ENCODE measurements around the gene SERPINA4. TPM values are rescaled to one million over a fixed set of nuclear protein-coding genes. Genes with fewer than 3 reads are reported as not detected.

Gene SERPINA4
- total and polyA plus RNA-seq, 9 of the 15 experiments (the other 6 are each of a cell fraction or from before 2014, with no cell fraction given) = not detected

DNA sequence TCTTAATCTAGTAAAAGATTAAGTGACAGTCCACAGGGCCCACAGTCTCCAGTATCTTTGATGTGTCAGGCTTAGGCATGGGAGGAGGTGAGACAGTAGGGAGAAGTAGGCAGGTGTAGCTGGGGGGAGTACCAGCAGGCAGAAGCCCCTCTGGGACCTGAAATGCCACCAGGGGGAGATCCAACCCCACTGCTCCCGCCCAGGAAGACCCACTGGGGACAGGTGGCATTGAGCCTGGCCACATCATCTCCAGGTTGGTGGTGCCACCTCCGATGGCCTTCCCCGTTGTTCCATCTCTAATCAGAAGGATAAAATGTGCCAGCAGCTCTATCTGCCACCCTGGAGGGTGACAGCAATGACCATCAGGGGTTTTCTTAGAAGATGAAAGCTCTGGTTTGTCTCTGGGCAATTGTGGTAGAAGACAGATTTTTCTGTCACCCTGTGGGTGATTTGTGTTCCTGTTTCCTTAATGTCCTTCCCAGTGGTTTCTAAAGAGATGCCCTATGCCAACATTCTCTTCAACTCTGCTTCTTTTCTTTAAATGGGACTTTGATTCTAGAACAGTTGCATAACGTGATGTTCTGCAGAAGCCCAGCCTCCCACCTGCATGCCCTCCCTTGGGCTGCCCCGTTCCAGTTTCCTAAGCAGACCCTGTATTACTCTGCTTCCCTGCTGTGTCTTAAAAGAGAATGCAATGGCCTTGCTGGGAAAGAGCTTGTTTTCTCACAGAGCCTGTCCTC lies 39.7 kb upstream of the SERPINA4 start:
- BruUV-seq (replicated peaks) = no TSS peak
- FAIRE-seq = no peak
- WGBS (ENCODE audit: insufficient coverage, low coverage, missing lambda C conversion rate) = 0% methylated on average over 5 of the region's 5 CpGs
- TF ChIP-seq NEUROD1 (IDR thresholded peaks at IDR 0.05; ENCODE audit: borderline replicate concordance, low read depth, low read length, partially characterized antibody) = no peak
- no peak for TF ChIP-seq PCBP2 (IDR thresholded peaks at IDR 0.05; ENCODE audit: low read depth, low read length, poor library complexity, severe bottlenecking)
- TF ChIP-seq ARID2 (IDR thresholded peaks at IDR 0.05) = no peak
- TF ChIP-seq TCF7L2 (IDR thresholded peaks at IDR 0.05; ENCODE audit: low read depth, low read length) = no peak
- no peak for TF ChIP-seq THRA (IDR thresholded peaks at IDR 0.05)
- TF ChIP-seq TEAD4 (IDR thresholded peaks at IDR 0.05; ENCODE audit: low read length) = no peak
- no peak for TF ChIP-seq TEAD4 (CRISPR knock-in tag; IDR thresholded peaks at IDR 0.05; ENCODE audit: borderline replicate concordance)
- no peak for TF ChIP-seq SAP30 (IDR thresholded peaks at IDR 0.05; ENCODE audit: borderline replicate concordance, insufficient read depth, low read depth, low read length, poor library complexity, severe bottlenecking)
- TF ChIP-seq ZNF134 (CRISPR knock-in tag; conservative IDR thresholded peaks at IDR 0.05) = no peak
- TF ChIP-seq HNRNPLL (IDR thresholded peaks at IDR 0.05; ENCODE audit: low read depth, low read length, poor library complexity, severe bottlenecking) = no peak
- TF ChIP-seq, protein P1, sequence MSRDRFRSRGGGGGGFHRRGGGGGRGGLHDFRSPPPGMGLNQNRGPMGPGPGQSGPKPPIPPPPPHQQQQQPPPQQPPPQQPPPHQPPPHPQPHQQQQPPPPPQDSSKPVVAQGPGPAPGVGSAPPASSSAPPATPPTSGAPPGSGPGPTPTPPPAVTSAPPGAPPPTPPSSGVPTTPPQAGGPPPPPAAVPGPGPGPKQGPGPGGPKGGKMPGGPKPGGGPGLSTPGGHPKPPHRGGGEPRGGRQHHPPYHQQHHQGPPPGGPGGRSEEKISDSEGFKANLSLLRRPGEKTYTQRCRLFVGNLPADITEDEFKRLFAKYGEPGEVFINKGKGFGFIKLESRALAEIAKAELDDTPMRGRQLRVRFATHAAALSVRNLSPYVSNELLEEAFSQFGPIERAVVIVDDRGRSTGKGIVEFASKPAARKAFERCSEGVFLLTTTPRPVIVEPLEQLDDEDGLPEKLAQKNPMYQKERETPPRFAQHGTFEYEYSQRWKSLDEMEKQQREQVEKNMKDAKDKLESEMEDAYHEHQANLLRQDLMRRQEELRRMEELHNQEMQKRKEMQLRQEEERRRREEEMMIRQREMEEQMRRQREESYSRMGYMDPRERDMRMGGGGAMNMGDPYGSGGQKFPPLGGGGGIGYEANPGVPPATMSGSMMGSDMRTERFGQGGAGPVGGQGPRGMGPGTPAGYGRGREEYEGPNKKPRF (IDR thresholded peaks at IDR 0.05; ENCODE audit: low read depth, low read length) = no peak
- no peak for TF ChIP-seq STAG1 (CRISPR knock-in tag; IDR thresholded peaks at IDR 0.05; ENCODE audit: borderline replicate concordance)
- TF ChIP-seq MTF1 (CRISPR knock-in tag; IDR thresholded peaks at IDR 0.05; ENCODE audit: borderline replicate concordance) = no peak
- TF ChIP-seq PRPF4 (IDR thresholded peaks at IDR 0.05; ENCODE audit: insufficient read depth, low read depth, low read length, poor library complexity, severe bottlenecking) = no peak
- no peak for TF ChIP-seq NFXL1 (CRISPR knock-in tag; IDR thresholded peaks at IDR 0.05)
- no peak overlapping the region for H3K4me3 ChIP-seq
- H3K79me2 ChIP-seq (ENCODE audit: control insufficient read depth, insufficient read depth, low read length) = no peaks in the 10 kb centered on the region
- in situ Hi-C loops (cut with MboI) = no loop called here
- no peak for DNase-seq (ENCODE audit: extremely low read depth in 1 of 4, low spot score in 3 of 4)
- no peak overlapping the region for H3K4me2 ChIP-seq (ENCODE audit: insufficient read depth, low read length)
- no peaks in the 10 kb centered on the region for H3K4me1 ChIP-seq (replicated peaks in 1 of 2; ENCODE audit: control insufficient read depth in 2 of 2, insufficient read depth in 2 of 2, low read length in 2 of 2)
- CTCF ChIA-PET (ENCODE audit: low intra/inter-chr PET ratio) = no interaction called here
- POLR2A ChIA-PET = no interaction called here
- intact Hi-C loops (cut with micrococcal nuclease) = no loop called here
- no peak overlapping the region for H3K27ac ChIP-seq (ENCODE audit: extremely low read depth, low read depth, low read length)
- H2AFZ ChIP-seq (ENCODE audit: low read depth, low read length) = no peak overlapping the region
- no peaks in the 10 kb centered on the region for H4K20me1 ChIP-seq (replicated peaks; ENCODE audit: control insufficient read depth, insufficient read depth, low read length)
- no peak overlapping the region for H3K9ac ChIP-seq (ENCODE audit: insufficient read depth in 1 of 2, low read depth in 2 of 2, low read length in 2 of 2)
- H3K27me3 ChIP-seq (ENCODE audit: control insufficient read depth in 2 of 2, insufficient read depth in 2 of 2, low read length in 2 of 2) = no peaks in the 10 kb centered on the region
- H3K36me3 ChIP-seq (ENCODE audit: control insufficient read depth, insufficient read depth, low read length) = no peaks in the 10 kb centered on the region
- H3K9me1 ChIP-seq (ENCODE audit: control insufficient read depth, insufficient read depth, low read length) = no peaks in the 10 kb centered on the region
- no peak for ATAC-seq
- no peaks in the 10 kb centered on the region for H3K9me3 ChIP-seq (replicated peaks; ENCODE audit: control insufficient read depth, insufficient read depth, low read depth, low read length)
